Subcutaneous adipose tissue (tissue), 4 donors: ENCODE data around the gene CD1C. TPM values are rescaled to one million over a fixed set of nuclear protein-coding genes. Genes with fewer than 3 reads are reported as not detected.

Source experiments
- CTCF ChIP-seq: fragments of 450-650 bp; IDR thresholded peaks from one replicate; pipeline ENCODE4 v1.5.1; 2016; ENCODE audit warnings: low read depth, mild to moderate bottlenecking, control low read depth, antibody characterized with exemption, moderate library complexity
- total RNA-seq, 4 donors: library from RNA; depleted of rRNA; stranded (reverse); fragments of >200 nt; gene quantifications; one replicate each; pipeline ENCODE4 v1.1.0, GENCODE V29; 2016

Gene CD1C
- total RNA-seq, 4 donors from 2014 or later, result 0.49 to 7.6 (median 0.66) TPM; not detected in 1

- TF ChIP-seq CTCF, result no peak
Observed at GRCh38 chr1:158333405-158334155, 43.9 kb downstream of the CD1C start.

DNA sequence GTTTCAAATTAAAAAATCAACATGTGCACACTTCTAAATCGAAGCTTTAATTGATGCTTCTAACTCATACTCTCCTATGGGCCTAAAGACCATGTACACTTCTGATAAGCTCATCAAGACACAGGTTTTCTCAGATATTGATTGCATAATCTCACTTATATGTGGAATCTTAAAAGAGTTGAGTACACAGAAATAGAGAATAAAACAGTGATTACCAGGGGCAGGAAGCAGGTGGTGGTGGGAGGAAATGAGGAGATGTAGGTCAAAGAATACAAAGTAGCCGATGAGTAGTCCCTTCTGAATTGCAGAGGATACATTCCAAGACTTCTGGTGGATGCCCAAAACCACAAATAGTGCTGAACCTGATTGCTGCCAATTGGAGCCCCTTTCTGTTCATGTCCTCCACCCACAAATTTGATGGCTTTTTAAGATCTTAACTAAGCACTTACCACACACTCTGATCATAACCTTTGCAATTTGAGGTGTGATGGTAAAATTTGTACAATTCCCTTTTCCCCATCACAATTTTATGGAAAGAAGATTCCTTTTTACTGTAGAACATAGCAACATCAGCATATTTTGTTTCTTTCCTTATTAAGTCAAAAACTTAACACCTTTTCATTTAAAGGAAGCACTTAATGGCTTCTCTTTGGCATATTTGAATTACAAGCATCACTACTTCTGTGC lies 44.9 kb downstream of the CD1C start:
- TF ChIP-seq CTCF, result no peak

GRCh38 chr1:158335213-158335532 lies 45.5 kb downstream of the CD1C start:
- TF ChIP-seq CTCF, result no peak

Other genes with a start within 250 kb of the CD1C start
- gene CD1D, start 109.0 kb upstream of the CD1C start, total RNA-seq, result 10 to 100 TPM in 1 of 4 donors, 1 to 10 TPM in 1, under 1 TPM in 2; 0.38 to 11.2 (median 1.5) TPM
- under 1 TPM in 1 of 4 donors, not detected in 3; 0.34 TPM for gene CD1A, start 35.5 kb upstream of the CD1C start, total RNA-seq
- gene CD1B, start 41.6 kb downstream of the CD1C start, total RNA-seq, result 1 to 10 TPM in 1 of 4 donors, not detected in 3; 1.9 TPM
- gene CD1E, start 64.0 kb downstream of the CD1C start, total RNA-seq, result 1 to 10 TPM in 2 of 4 donors, under 1 TPM in 1, not detected in 1; 0.88 to 2.9 (median 2.4) TPM
- gene OR10T2, start 109.5 kb downstream of the CD1C start, total RNA-seq, result not detected
- gene OR10K2, start 136.3 kb downstream of the CD1C start, total RNA-seq, result not detected
- gene OR10K1, start 171.9 kb downstream of the CD1C start, total RNA-seq, result not detected
- not detected for gene OR10R2, start 182.3 kb downstream of the CD1C start, total RNA-seq